Measurements from ENCODE around the gene CYP46A1.

Gene CYP46A1

DNA sequence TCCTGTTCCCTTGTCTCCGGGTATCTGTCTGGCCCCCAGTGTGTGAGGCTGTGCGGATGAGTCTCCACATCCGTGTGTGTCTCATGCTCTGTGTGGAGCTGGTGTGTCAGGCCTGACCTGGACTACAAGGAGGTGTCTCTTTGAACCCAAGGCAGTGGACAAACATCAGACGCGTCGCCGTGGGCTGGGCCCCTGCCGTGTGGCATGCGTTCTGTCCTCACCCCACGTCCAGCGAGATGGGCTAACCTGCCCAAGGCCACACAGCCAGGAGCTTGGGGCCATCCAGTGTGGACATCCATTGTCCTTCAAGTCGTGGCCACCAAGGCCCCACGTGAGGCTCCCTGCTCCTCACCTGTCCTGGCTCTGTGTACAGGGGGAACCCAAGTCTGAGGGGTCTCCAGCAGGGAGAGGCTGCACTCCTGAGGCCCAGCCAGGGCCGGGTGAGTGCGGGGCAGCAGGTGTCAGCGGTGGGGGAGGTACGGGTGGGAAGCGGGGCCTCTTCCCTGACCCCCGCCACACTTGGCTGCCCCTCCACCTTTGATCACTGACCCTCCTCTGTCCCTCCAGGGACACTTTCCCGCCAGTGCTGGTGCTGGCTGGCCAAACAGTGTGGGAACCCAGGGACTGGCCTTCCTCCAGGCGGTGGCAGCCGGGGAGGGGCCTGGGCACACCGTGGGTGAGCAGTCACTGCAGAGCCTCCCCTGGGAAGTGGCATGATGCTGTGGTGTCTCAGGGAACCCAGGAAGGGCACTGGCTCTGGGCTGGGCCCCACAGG lies 48.5 kb downstream of the CYP46A1 start:
- no peaks in the 10 kb centered on the region for H3K27me3 ChIP-seq (ENCODE audit: control insufficient read depth, insufficient read depth, low read length)
- H3K4me3 ChIP-seq (ENCODE audit: low read depth, low read length), result no peak overlapping the region
- no peaks in the 10 kb centered on the region for H3K36me3 ChIP-seq (ENCODE audit: control insufficient read depth, insufficient read depth, low read length)
- no peaks in the 10 kb centered on the region for H3K4me1 ChIP-seq (ENCODE audit: control insufficient read depth, insufficient read depth, low read length)
- H3K9me3 ChIP-seq (ENCODE audit: control insufficient read depth, insufficient read depth, low read length), result no peaks in the 10 kb centered on the region
- H3K9ac ChIP-seq (ENCODE audit: low read depth, low read length), result no peak overlapping the region

- no peaks in the 10 kb centered on the region for H3K9me3 ChIP-seq (ENCODE audit: control insufficient read depth, insufficient read depth, low read length)
- no peak overlapping the region for H3K9ac ChIP-seq (ENCODE audit: low read depth, low read length)
- no peaks in the 10 kb centered on the region for H3K27me3 ChIP-seq (ENCODE audit: control insufficient read depth, insufficient read depth, low read length)
- no peaks in the 10 kb centered on the region for H3K36me3 ChIP-seq (ENCODE audit: control insufficient read depth, insufficient read depth, low read length)
- H3K4me1 ChIP-seq (ENCODE audit: control insufficient read depth, insufficient read depth, low read length), result no peaks in the 10 kb centered on the region
- no peak overlapping the region for H3K4me3 ChIP-seq (ENCODE audit: low read depth, low read length)
Measured at GRCh38 chr14:99733211-99733539, 49.1 kb downstream of the CYP46A1 start.

DNA sequence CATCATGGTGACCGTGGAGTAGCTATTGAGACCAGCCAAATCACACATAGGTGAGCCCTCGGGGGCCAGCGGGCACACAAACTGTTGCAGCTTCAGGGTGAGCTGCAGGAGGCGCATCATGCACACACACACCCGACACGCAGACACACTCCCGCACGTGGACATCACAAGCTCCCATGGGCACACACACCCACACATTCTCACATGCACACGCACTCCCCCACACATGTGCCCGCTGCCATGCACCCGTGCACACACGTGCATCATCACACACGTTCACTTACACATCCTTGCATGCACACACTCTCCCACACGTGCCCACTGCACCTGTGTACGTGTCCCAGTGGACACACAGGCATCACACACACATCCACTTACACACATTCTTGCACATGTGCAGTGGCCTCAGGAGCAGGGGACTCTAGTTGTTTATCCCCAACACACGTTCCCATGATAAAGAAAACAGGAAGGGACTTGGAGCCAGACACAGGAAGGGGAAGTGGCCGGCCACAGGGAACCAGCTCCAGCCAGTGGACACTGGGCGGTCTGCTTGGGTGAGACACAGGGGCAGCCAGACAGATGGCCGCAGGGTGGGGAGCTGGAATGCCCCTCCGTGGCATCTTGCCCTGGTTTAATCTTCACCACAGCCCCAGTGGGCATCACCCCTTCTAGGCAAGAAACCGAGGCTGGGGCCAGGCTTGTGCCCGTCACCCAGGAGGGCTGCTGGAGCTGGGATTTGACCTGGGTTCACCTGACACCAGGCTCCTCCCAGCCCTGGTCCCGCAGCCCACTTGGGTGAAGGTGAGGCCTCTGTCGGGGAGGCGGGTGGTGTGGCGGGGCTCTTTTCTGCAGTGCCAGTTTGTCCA lies 49.7 kb downstream of the CYP46A1 start:
- Histone ChIP-seq H3K27me3 (ENCODE audit: control insufficient read depth, insufficient read depth, low read length) (no peaks in the 10 kb centered on the region), H3K9ac (ENCODE audit: low read depth, low read length) (no peak overlapping the region), H3K36me3 (ENCODE audit: control insufficient read depth, insufficient read depth, low read length) (no peaks in the 10 kb centered on the region), H3K4me3 (ENCODE audit: low read depth, low read length) (no peak overlapping the region), H3K4me1 (ENCODE audit: control insufficient read depth, insufficient read depth, low read length) (no peaks in the 10 kb centered on the region), H3K9me3 (ENCODE audit: control insufficient read depth, insufficient read depth, low read length) (no peaks in the 10 kb centered on the region)

DNA sequence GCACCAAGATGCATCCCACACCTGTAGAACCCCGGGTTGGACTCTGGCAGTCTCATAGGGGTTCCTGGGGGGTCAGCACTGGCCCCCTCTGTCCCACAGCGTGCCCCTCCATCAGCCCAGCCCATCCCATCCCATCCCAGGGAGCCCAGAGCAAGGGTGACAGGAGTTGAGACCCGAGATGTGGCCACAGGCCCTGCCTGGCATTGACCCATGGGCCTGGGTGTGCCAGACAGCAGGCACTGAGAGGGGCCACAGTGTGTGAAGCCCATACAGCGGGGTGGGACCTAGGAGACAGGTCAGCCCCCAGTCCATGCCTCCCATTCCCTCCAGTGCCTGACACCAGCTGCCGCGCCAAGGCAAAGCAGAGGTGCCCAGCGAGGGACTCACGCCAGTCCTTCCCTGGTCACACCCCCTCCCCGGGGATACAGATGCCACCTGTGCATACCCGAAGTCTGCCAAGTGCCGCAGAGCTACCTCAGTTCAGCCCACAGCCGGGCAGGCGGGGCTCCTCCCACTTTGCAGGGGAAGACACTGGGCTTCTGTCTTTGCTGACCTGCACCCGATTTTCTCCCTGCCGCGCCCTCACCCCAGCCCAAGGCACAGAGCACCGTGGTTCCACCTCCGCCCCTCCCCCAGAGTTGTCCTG lies 50.4 kb downstream of the CYP46A1 start:
- Histone ChIP-seq H3K4me1 (ENCODE audit: control insufficient read depth, insufficient read depth, low read length) (no peaks in the 10 kb centered on the region), H3K27me3 (ENCODE audit: control insufficient read depth, insufficient read depth, low read length) (no peaks in the 10 kb centered on the region)

GRCh38 chr14:99735189-99736135 lies 51.4 kb downstream of the CYP46A1 start:
- Histone ChIP-seq H3K27me3 (ENCODE audit: control insufficient read depth, insufficient read depth, low read length) (no peaks in the 10 kb centered on the region), H3K36me3 (ENCODE audit: control insufficient read depth, insufficient read depth, low read length) (no peaks in the 10 kb centered on the region), H3K9ac (ENCODE audit: low read depth, low read length) (no peak overlapping the region), H3K4me3 (ENCODE audit: low read depth, low read length) (no peak overlapping the region), H3K9me3 (ENCODE audit: control insufficient read depth, insufficient read depth, low read length) (no peaks in the 10 kb centered on the region), H3K4me1 (ENCODE audit: control insufficient read depth, insufficient read depth, low read length) (no peaks in the 10 kb centered on the region)

More for the DNA sequence above, 50.4 kb downstream of the CYP46A1 start:
- Histone ChIP-seq H3K9me3 (ENCODE audit: control insufficient read depth, insufficient read depth, low read length) (no peaks in the 10 kb centered on the region), H3K36me3 (ENCODE audit: control insufficient read depth, insufficient read depth, low read length) (no peaks in the 10 kb centered on the region), H3K9ac (ENCODE audit: low read depth, low read length) (no peak overlapping the region), H3K4me3 (ENCODE audit: low read depth, low read length) (no peak overlapping the region)

- Histone ChIP-seq H3K4me3 (ENCODE audit: low read depth, low read length) (no peak overlapping the region), H3K27me3 (ENCODE audit: control insufficient read depth, insufficient read depth, low read length) (no peaks in the 10 kb centered on the region), H3K9ac (ENCODE audit: low read depth, low read length) (no peak overlapping the region), H3K4me1 (ENCODE audit: control insufficient read depth, insufficient read depth, low read length) (no peaks in the 10 kb centered on the region), H3K36me3 (ENCODE audit: control insufficient read depth, insufficient read depth, low read length) (no peaks in the 10 kb centered on the region), H3K9me3 (ENCODE audit: control insufficient read depth, insufficient read depth, low read length) (no peaks in the 10 kb centered on the region)
Measured at GRCh38 chr14:99736603-99737371, 52.7 kb downstream of the CYP46A1 start.

DNA sequence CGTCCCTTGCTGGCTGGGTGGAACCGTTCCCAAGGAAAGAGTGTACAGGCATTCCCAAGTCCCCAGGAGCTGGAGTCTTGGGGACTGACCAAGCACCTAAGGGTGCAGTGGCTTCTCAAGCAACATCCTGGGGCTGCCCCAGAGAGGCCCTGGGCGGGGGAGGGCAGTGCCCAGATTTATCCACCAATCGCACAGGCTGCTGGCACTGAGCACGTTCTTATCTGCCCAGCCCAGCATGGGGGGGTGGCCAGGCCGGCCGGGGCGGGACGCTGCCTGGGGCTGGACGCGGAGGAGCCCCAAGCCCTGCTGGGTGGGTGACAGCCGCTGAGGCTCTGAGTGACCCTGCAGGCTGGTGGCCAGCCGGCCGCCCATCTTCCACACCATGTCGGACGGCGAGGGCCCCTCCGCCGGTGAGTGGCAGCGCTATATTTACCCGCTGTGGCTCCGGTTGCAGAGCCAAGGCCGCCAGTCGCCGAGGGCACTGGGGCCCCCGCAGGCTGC lies 53.4 kb downstream of the CYP46A1 start:
- Histone ChIP-seq H3K4me3 (ENCODE audit: low read depth, low read length) (no peak overlapping the region), H3K9ac (ENCODE audit: low read depth, low read length) (no peak overlapping the region), H3K27me3 (ENCODE audit: control insufficient read depth, insufficient read depth, low read length) (no peaks in the 10 kb centered on the region), H3K4me1 (ENCODE audit: control insufficient read depth, insufficient read depth, low read length) (no peaks in the 10 kb centered on the region), H3K36me3 (ENCODE audit: control insufficient read depth, insufficient read depth, low read length) (no peaks in the 10 kb centered on the region), H3K9me3 (ENCODE audit: control insufficient read depth, insufficient read depth, low read length) (no peaks in the 10 kb centered on the region)

DNA sequence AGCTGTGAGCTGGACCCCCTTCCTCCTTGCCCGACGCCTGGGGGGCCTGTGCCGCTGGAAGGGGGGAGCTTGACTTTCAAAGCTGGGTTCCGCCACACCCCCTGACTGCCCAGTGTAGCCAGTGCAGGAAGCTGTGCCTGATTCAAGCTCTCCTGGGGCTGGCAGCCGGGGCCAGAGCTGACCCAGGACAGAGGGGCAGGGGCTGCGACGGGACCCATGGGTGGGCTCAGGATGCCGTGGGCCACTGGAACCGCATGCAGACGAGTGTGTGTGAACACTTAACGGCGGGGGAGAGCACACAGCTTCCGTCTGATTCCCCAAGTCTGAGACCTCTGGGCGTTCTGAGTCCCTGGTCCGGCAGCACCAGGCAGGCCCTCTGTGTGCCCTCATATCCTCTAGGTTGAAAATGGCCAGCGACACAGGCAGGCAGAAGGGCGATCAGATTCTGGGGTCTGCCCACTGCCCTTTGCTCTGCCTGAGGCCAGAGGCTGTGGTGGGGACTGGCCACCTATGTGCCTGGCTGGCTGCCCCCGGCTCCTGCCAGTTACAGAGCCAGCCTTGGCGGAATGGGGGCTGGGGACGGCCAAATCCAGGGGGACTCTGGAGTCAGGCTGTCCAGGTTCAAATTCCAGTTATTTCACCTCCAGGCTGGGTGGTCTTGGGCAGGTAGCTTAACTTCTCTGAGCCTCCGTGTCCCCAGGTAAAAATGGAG lies 54.0 kb downstream of the CYP46A1 start:
- H3K9me3 ChIP-seq (ENCODE audit: control insufficient read depth, insufficient read depth, low read length), result no peaks in the 10 kb centered on the region
- H3K27me3 ChIP-seq (ENCODE audit: control insufficient read depth, insufficient read depth, low read length), result no peaks in the 10 kb centered on the region
- H3K36me3 ChIP-seq (ENCODE audit: control insufficient read depth, insufficient read depth, low read length), result no peaks in the 10 kb centered on the region
- H3K4me1 ChIP-seq (ENCODE audit: control insufficient read depth, insufficient read depth, low read length), result no peaks in the 10 kb centered on the region
- no peak overlapping the region for H3K4me3 ChIP-seq (ENCODE audit: low read depth, low read length)
- no peak overlapping the region for H3K9ac ChIP-seq (ENCODE audit: low read depth, low read length)

- H3K9ac ChIP-seq (ENCODE audit: low read depth, low read length), result no peak overlapping the region
- H3K4me1 ChIP-seq (ENCODE audit: control insufficient read depth, insufficient read depth, low read length), result peaks cover 12% of the 10 kb centered on the region
- no peaks in the 10 kb centered on the region for H3K9me3 ChIP-seq (ENCODE audit: control insufficient read depth, insufficient read depth, low read length)
- no peaks in the 10 kb centered on the region for H3K36me3 ChIP-seq (ENCODE audit: control insufficient read depth, insufficient read depth, low read length)
- no peak overlapping the region for H3K4me3 ChIP-seq (ENCODE audit: low read depth, low read length)
- no peaks in the 10 kb centered on the region for H3K27me3 ChIP-seq (ENCODE audit: control insufficient read depth, insufficient read depth, low read length)
Measured at GRCh38 chr14:99740411-99740810, 56.3 kb downstream of the CYP46A1 start.

DNA sequence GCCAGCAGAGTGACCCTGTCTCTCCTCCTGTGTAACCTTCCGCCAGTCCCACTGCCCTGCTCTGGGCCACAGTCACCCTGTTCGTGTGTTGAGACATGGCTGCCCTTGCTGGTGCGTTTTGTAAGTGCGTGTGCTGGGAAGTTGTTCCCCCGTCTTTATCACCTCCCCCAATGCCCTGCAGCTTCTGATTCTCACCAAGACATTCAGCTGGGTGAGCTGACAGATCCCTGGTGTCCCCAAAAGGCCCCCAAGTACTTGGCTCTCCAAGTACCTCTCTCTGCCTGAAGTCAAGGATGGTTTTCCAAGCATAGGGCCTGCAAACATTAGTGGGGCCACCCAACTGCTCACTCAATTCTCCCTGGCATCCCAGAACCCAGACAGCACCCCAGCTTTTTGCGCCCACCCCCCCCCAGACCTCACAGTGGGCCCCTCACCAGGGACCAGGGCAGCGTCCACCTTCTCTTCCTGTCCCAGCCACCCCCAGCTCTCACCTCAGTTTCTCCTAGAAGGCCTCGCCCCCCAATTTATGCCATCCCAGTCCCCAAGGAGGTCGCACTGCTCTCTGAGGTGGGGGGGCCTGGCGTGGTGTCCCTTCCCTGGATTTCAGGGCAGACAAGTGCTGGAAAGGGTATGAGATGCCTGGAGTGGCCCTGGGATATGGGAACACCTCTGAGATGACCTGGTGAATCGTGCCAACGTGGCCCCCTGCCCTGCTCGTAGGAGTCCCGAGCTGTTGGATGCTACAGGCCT lies 57.3 kb downstream of the CYP46A1 start:
- Histone ChIP-seq H3K9ac (ENCODE audit: low read depth, low read length) (no peak overlapping the region), H3K4me3 (ENCODE audit: low read depth, low read length) (no peak overlapping the region), H3K27me3 (ENCODE audit: control insufficient read depth, insufficient read depth, low read length) (no peaks in the 10 kb centered on the region), H3K4me1 (ENCODE audit: control insufficient read depth, insufficient read depth, low read length) (peaks cover 12% of the 10 kb centered on the region), H3K36me3 (ENCODE audit: control insufficient read depth, insufficient read depth, low read length) (no peaks in the 10 kb centered on the region), H3K9me3 (ENCODE audit: control insufficient read depth, insufficient read depth, low read length) (no peaks in the 10 kb centered on the region)

All from iPS-15b (cell line).